ENCODE measurements around the gene NANOS2. TPM values are rescaled to one million over a fixed set of nuclear protein-coding genes. Genes with fewer than 3 reads are reported as not detected.

NANOS2 gene
- polyA plus RNA-seq, 3 donors = not detected

GRCh38 chr19:45931055-45931454, 16.5 kb upstream of the NANOS2 start:
- Histone ChIP-seq H3K79me2 (ENCODE audit: insufficient read depth, low read length) (no peaks in the 10 kb centered on the region), H3K4me1 (ENCODE audit: control insufficient read depth in 1 of 2, insufficient read depth in 2 of 2, low read length in 2 of 2) (peaks cover 7 to 9% of the 10 kb centered on the region in 2 donors), H3K27ac (ENCODE audit: low read depth in 1 of 2, low read length in 2 of 2) (no peak overlapping the region), H2AFZ (ENCODE audit: insufficient read depth, low read depth, low read length, poor library complexity, severe bottlenecking) (no peak overlapping the region), H3K9ac (ENCODE audit: insufficient read depth, low read length, poor library complexity, severe bottlenecking) (no peak overlapping the region), H3K9me3 (replicated peaks in 1 of 2; ENCODE audit: control insufficient read depth in 1 of 2, insufficient read depth in 1 of 2, low read length in 2 of 2) (no peaks in the 10 kb centered on the region), H4K20me1 (ENCODE audit: insufficient read depth, low read length) (no peaks in the 10 kb centered on the region), H3K36me3 (replicated peaks in 1 of 2; ENCODE audit: control insufficient read depth in 1 of 2, insufficient read depth in 2 of 2, low read length in 2 of 2) (no peaks in the 10 kb centered on the region), H3K4me2 (replicated peaks; ENCODE audit: extremely low read depth, low read length, poor library complexity, severe bottlenecking) (no peak overlapping the region), H3K27me3 (ENCODE audit: control insufficient read depth in 2 of 2, insufficient read depth in 2 of 2, low read length in 2 of 2) (peaks cover 0 to 11% of the 10 kb centered on the region in 2 donors), H3K4me3 (replicated peaks in 1 of 3; ENCODE audit: low read depth in 2 of 3, low read length in 3 of 3) (no peak overlapping the region)
- TF ChIP-seq CTCF (IDR thresholded peaks at IDR 0.05) = no peak
- no peak for DNase-seq
- peak overlapping the region in 1 of 2 donors; percentile 5 for H3K4me3 Mint-ChIP-seq
- H3K27ac Mint-ChIP-seq = no peak overlapping the region
- no CpG with 5 or more reads among the region's 3 CpGs for WGBS (ENCODE audit: insufficient coverage)
- H3K27me3 Mint-ChIP-seq (ENCODE audit: low read depth in 3 of 3) = peaks cover 13 to 41% (median 40%) of the 10 kb centered on the region in 3 donors
- H3K36me3 Mint-ChIP-seq = no peaks in the 10 kb centered on the region
- H3K9me3 Mint-ChIP-seq = peaks cover 0 to 5% (median 0%) of the 10 kb centered on the region in 7 donors
- peaks cover 8% of the 10 kb centered on the region for H3K4me1 Mint-ChIP-seq
- intact Hi-C loops (cut with micrococcal nuclease) = no loop called here

- intact Hi-C loops (cut with micrococcal nuclease) = loop anchor here in 1 of 2 donors (10.0 kb wide), 1 partner anchor 64 kb away; the partner anchor contains the start of genes FOXA3 and SYMPK
- Histone ChIP-seq H3K4me1 (ENCODE audit: control insufficient read depth in 1 of 2, insufficient read depth in 2 of 2, low read length in 2 of 2) (peaks cover 7 to 9% of the 10 kb centered on the region in 2 donors), H3K4me2 (replicated peaks; ENCODE audit: extremely low read depth, low read length, poor library complexity, severe bottlenecking) (no peak overlapping the region), H3K27ac (ENCODE audit: low read depth in 1 of 2, low read length in 2 of 2) (no peak overlapping the region), H2AFZ (ENCODE audit: insufficient read depth, low read depth, low read length, poor library complexity, severe bottlenecking) (no peak overlapping the region), H3K4me3 (replicated peaks in 1 of 3; ENCODE audit: low read depth in 2 of 3, low read length in 3 of 3) (no peak overlapping the region), H3K9ac (ENCODE audit: insufficient read depth, low read length, poor library complexity, severe bottlenecking) (no peak overlapping the region), H3K27me3 (ENCODE audit: control insufficient read depth in 2 of 2, insufficient read depth in 2 of 2, low read length in 2 of 2) (peaks cover 0 to 4% of the 10 kb centered on the region in 2 donors), H3K36me3 (replicated peaks in 1 of 2; ENCODE audit: control insufficient read depth in 1 of 2, insufficient read depth in 2 of 2, low read length in 2 of 2) (no peaks in the 10 kb centered on the region), H4K20me1 (ENCODE audit: insufficient read depth, low read length) (no peaks in the 10 kb centered on the region), H3K9me3 (replicated peaks in 1 of 2; ENCODE audit: control insufficient read depth in 1 of 2, insufficient read depth in 1 of 2, low read length in 2 of 2) (no peaks in the 10 kb centered on the region), H3K79me2 (ENCODE audit: insufficient read depth, low read length) (no peaks in the 10 kb centered on the region)
- peaks cover 8% of the 10 kb centered on the region for H3K4me1 Mint-ChIP-seq
- no peak for DNase-seq
- H3K27me3 Mint-ChIP-seq (ENCODE audit: low read depth in 3 of 3) = peaks cover 11 to 34% (median 33%) of the 10 kb centered on the region in 3 donors
- H3K36me3 Mint-ChIP-seq = no peaks in the 10 kb centered on the region
- no peak overlapping the region for H3K4me3 Mint-ChIP-seq
- H3K27ac Mint-ChIP-seq = peak overlapping the region in 1 of 7 donors; percentile 13
- no peak for TF ChIP-seq CTCF (IDR thresholded peaks at IDR 0.05)
- 85% methylated on average over 2 of the region's 2 CpGs for WGBS (ENCODE audit: insufficient coverage)
- H3K9me3 Mint-ChIP-seq = peaks cover 0 to 5% (median 0%) of the 10 kb centered on the region in 7 donors
Observed at GRCh38 chr19:45929247-45929646, 14.7 kb upstream of the NANOS2 start.
